Measurements from ENCODE around the gene SCAI.

DNA sequence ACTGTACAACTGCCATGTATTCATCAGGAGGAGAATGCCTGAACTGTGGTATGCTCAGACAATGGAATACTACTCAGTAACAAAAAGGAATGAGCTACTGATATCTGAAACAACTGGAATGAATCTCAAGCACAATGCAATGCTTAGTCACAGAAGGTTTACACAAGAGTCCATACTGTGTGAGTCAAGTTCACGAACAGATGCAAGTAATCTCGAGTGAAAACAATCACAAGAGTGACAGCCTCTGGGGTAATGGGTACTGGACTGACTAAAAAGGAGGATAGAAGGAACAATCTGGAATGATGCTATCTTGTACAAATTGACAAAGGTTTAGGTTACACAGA lies 182.9 kb downstream of the SCAI start:
- TF ChIP-seq RAD21 (CRISPR knock-in tag; conservative IDR thresholded peaks at IDR 0.05 in 1 of 2, IDR thresholded peaks at IDR 0.05 in 1 of 2) (no peak), NRF1 (conservative IDR thresholded peaks at IDR 0.05 in 1 of 2, IDR thresholded peaks at IDR 0.05 in 1 of 2) (no peak), GTF2F1 (IDR thresholded peaks at IDR 0.05; ENCODE audit: low read depth, low read length) (no peak), CCNT2 (IDR thresholded peaks at IDR 0.05; ENCODE audit: borderline replicate concordance, extremely low read depth, insufficient read length, low read depth, low read length) (no peak), EP300 (IDR thresholded peaks at IDR 0.05; ENCODE audit: low read length) (no peak), KDM1A (IDR thresholded peaks at IDR 0.05) (no peak), CTCF (IDR thresholded peaks at IDR 0.05 in 2 of 3, conservative IDR thresholded peaks at IDR 0.05 in 1 of 3; ENCODE audit: insufficient read depth in 2 of 3, low read depth in 1 of 3, low read length in 3 of 3) (no peak)

All from K562 (cell line).